ENCODE data around the gene AGFG2. TPM values are rescaled to one million over a fixed set of nuclear protein-coding genes. Genes with fewer than 3 reads are reported as not detected.
A peak's percentile ranks its signal among the peaks of the same experiment; 100 is the strongest.

Gene AGFG2, protein sequence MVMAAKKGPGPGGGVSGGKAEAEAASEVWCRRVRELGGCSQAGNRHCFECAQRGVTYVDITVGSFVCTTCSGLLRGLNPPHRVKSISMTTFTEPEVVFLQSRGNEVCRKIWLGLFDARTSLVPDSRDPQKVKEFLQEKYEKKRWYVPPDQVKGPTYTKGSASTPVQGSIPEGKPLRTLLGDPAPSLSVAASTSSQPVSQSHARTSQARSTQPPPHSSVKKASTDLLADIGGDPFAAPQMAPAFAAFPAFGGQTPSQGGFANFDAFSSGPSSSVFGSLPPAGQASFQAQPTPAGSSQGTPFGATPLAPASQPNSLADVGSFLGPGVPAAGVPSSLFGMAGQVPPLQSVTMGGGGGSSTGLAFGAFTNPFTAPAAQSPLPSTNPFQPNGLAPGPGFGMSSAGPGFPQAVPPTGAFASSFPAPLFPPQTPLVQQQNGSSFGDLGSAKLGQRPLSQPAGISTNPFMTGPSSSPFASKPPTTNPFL
- total RNA-seq: 9.8 and 10.3 TPM in 2 replicates
- long read RNA-seq: 0 reads

DNA sequence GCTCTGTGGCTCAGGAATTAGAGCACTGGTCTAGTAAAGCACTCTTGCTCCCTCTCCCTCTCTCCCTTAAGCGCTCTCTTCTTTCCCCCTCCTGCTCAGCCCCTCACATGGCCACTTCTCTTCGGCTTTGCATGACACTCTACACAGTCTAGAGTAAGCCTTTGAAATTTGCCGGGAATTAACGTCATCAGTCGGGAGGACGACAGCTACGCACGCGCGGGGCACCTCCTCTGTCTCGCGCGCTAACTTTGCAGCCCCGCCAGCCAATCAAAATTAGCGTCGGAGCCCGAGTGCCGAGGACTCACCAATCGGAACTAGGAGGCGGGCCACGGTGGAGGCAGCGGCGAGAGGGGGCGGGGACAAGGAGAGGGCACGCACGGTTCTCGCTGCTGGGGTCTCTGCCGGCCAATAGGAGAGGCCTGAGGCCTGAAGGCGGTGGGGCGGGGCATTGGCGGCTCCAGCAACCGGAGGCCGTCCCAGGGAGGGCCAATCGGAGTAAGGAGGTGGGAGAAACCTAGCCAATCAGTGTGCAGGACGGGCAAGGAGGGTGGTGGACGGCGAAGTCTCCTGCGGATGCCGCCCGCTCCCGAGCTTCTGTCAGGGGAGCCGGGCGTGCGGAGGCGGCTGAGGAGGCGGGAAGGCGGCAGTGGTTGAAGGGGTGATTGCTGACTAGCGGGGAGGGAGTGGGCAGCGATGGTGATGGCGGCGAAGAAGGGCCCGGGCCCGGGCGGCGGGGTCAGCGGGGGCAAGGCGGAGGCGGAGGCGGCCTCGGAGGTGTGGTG is at the start of gene AGFG2:
TSS of gene AGFG2 (plus strand) at position 550 of the 782 bp plus-strand sequence. CDS start at position 694, 144 bp downstream.
- Mint-ChIP-seq H3K4me1 (ENCODE audit: low read depth) (peaks cover 24% of the 10 kb centered on the region), H3K4me3 (ENCODE audit: low read depth) (peak within 1 kb of the TSS; percentile 94), H3K9me3 (ENCODE audit: low read depth) (no peaks in the 10 kb centered on the region)

DNA sequence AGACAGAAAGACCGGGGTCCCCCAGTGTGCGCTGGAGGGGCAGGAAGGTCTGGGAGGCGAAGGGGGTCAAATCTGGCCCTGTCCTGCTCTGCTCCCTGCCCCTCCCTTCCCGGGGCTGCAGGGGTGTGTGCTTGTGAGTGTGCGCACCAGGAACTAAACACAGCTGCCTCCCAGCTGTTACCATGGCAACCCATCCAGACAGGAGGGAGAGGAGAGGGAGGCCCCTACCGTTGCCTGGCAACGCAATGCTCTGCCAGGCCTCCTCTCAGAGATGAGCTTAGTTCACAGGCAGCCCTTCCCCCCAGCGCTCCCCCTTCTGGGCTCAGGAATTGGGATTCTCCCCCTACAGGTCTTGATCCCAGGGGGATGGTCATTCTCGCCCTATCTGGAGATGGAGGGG is 49.2 kb upstream of the AGFG2 start:
- TF ChIP-seq, protein P1, sequence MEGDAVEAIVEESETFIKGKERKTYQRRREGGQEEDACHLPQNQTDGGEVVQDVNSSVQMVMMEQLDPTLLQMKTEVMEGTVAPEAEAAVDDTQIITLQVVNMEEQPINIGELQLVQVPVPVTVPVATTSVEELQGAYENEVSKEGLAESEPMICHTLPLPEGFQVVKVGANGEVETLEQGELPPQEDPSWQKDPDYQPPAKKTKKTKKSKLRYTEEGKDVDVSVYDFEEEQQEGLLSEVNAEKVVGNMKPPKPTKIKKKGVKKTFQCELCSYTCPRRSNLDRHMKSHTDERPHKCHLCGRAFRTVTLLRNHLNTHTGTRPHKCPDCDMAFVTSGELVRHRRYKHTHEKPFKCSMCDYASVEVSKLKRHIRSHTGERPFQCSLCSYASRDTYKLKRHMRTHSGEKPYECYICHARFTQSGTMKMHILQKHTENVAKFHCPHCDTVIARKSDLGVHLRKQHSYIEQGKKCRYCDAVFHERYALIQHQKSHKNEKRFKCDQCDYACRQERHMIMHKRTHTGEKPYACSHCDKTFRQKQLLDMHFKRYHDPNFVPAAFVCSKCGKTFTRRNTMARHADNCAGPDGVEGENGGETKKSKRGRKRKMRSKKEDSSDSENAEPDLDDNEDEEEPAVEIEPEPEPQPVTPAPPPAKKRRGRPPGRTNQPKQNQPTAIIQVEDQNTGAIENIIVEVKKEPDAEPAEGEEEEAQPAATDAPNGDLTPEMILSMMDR (IDR thresholded peaks at IDR 0.05; ENCODE audit: unreplicated experiment): no peak
- peaks cover 11% of the 10 kb centered on the region for H3K4me1 Mint-ChIP-seq (ENCODE audit: low read depth)
- no peak overlapping the region for H3K4me3 Mint-ChIP-seq (ENCODE audit: low read depth)
- H3K9me3 Mint-ChIP-seq (ENCODE audit: low read depth): no peaks in the 10 kb centered on the region
- no peaks in the 10 kb centered on the region for H3K36me3 Mint-ChIP-seq (ENCODE audit: insufficient read depth)
- H3K27me3 Mint-ChIP-seq: peaks cover 22% of the 10 kb centered on the region
- no peak for DNase-seq (ENCODE audit: low spot score, unreplicated experiment)
- no peak overlapping the region for H3K27ac Mint-ChIP-seq

More for the DNA sequence above, at the start of gene AGFG2:
- Mint-ChIP-seq H3K27me3 (no peaks in the 10 kb centered on the region), H3K27ac (peak within 1 kb of the TSS; percentile 94), H3K36me3 (ENCODE audit: insufficient read depth) (no peaks in the 10 kb centered on the region)
- peak; percentile 100 for DNase-seq (ENCODE audit: low spot score, unreplicated experiment)
- TF ChIP-seq, protein P1 (IDR thresholded peaks at IDR 0.05; ENCODE audit: unreplicated experiment): no peak

DNA sequence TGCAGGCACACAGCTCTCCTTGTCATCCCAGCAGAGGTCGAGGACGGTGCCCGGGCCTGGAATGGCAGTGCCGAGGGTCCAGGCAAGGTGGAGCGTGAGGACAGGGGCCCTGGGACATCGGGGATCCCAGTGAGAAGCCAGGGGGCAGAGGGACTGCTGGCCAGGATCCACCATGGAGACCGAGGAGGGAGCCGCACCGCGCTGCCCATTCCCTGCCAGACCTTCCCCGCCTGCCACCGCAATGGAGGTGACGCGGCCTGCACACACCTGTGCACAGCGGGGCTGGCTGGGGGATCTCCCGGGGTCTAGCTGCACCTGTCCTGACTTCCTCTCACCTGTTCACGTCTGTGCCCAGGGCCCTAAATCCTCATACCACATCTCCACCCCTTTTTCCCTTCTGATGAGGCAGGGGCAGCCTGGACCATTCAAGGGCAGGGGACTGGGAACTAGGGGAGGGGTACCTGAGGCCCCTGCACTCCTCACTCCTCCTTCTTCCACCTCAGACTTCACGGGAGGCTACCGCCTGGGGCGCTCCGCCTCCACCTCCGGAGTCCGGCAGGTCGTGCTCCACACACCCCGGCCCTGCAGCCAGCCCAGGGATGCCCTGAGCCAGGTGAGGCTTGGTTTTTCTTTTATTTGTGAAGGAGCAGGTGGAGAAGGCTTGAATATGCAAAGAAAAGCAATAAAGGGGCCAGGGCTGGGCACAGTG is 48.4 kb upstream of the AGFG2 start:
- no peaks in the 10 kb centered on the region for H3K9me3 Mint-ChIP-seq (ENCODE audit: low read depth)
- peaks cover 23% of the 10 kb centered on the region for H3K27me3 Mint-ChIP-seq
- H3K4me1 Mint-ChIP-seq (ENCODE audit: low read depth): peaks cover 6% of the 10 kb centered on the region
- no peaks in the 10 kb centered on the region for H3K36me3 Mint-ChIP-seq (ENCODE audit: insufficient read depth)
- no peak overlapping the region for H3K27ac Mint-ChIP-seq
- DNase-seq (ENCODE audit: low spot score, unreplicated experiment): no peak
- no peak overlapping the region for H3K4me3 Mint-ChIP-seq (ENCODE audit: low read depth)
- TF ChIP-seq, protein P1 (IDR thresholded peaks at IDR 0.05; ENCODE audit: unreplicated experiment): no peak

DNA sequence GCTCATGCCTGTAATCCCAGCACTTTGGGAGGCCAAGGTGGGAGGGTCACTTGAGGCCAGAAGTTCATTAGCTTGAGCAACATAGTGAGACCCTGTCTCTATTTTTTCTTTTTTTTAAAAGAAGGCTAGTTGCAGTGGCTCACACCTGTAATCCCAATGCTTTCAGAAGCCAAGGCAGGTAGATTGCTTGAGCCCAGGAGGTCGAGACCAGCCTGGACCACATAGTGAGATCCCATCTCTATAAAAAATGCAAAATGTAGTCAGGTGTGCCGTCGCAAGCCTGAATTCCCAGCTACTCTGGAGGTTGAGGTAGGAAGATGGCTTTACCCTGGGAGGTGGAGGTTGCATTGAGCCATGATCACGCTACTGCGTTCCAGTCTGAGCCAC is 47.8 kb upstream of the AGFG2 start:
- TF ChIP-seq, protein P1 (IDR thresholded peaks at IDR 0.05; ENCODE audit: unreplicated experiment): no peak
- H3K9me3 Mint-ChIP-seq (ENCODE audit: low read depth): no peaks in the 10 kb centered on the region
- H3K27me3 Mint-ChIP-seq: peaks cover 25% of the 10 kb centered on the region
- DNase-seq (ENCODE audit: low spot score, unreplicated experiment): no peak
- no peak overlapping the region for H3K4me3 Mint-ChIP-seq (ENCODE audit: low read depth)
- peaks cover 2% of the 10 kb centered on the region for H3K4me1 Mint-ChIP-seq (ENCODE audit: low read depth)
- H3K36me3 Mint-ChIP-seq (ENCODE audit: insufficient read depth): no peaks in the 10 kb centered on the region
- no peak overlapping the region for H3K27ac Mint-ChIP-seq

Data from progenitor cell of endocrine pancreas (in vitro differentiated cells).